ENCODE results near the gene MKRN2. TPM values are rescaled to one million over a fixed set of nuclear protein-coding genes. Genes with fewer than 3 reads are reported as not detected.
A peak's percentile ranks its signal among the peaks of the same experiment; 100 is the strongest.
"Not testable (repeated sequence)": the region's sequence is repeated elsewhere in the genome, so short reads cannot be mapped to it uniquely, and the experiment has no call there.

The MKRN2 gene
- total and polyA plus RNA-seq, 2 experiments from 2014 or later, result 41.6 to 43.7 TPM

DNA sequence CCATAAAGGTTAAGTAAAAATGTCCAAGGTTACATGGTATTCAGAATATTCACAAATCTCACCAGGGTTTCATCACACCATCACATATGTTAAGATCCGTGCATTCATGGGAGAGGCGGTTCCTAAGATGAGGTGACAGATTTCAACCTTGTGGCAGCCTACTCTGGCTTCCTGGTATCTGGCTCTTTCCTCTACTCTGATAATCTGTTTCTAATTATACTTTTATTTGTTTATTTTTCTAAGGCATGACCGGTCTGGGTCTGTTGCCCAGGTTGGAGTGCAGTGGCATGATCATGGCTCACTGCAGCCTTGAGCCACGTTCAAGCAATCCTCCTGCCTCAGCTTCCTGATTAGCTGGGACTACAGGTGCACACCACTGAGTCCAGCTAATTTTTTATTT is 72.7 kb downstream of the MKRN2 start:
- Histone ChIP-seq H3K9me2 (ENCODE audit: insufficient read depth) (no peaks in the 10 kb centered on the region), H3K79me2 (ENCODE audit: insufficient read depth) (peaks cover 100% of the 10 kb centered on the region), H3K36me3 (ENCODE audit: low read depth) (no peaks in the 10 kb centered on the region), H3K27ac (peak overlapping the region; percentile 31), H3K4me1 (ENCODE audit: insufficient read depth) (peaks cover 21% of the 10 kb centered on the region), H4K20me1 (ENCODE audit: insufficient read depth) (peaks cover 21% of the 10 kb centered on the region), H3K4me3 (no peak overlapping the region), H3K9me3 (ENCODE audit: low read depth) (no peaks in the 10 kb centered on the region), H3F3A (ENCODE audit: insufficient read depth) (peaks cover 14% of the 10 kb centered on the region; the same call in 1 of the 2 replicates), H3K27me3 (replicated peaks; ENCODE audit: insufficient read depth) (no peaks in the 10 kb centered on the region), H2AFZ (no peak overlapping the region), H3K4me2 (ENCODE audit: unreplicated experiment) (no peak overlapping the region), H3K9ac (no peak overlapping the region)
- 6 to 7% methylated on average over 4 of the region's 4 CpGs for WGBS, 2 experiments (ENCODE audit: low coverage in 1 of 2, low lambda C conversion rate in 2 of 2, missing lambda C conversion rate in 2 of 2)
- DNase-seq, result peak; percentile 65
- TF ChIP-seq EZH2 (IDR thresholded peaks at IDR 0.05; ENCODE audit: insufficient read depth, poor library complexity, severe bottlenecking) (no peak), EZH2phosphoT487 (IDR thresholded peaks at IDR 0.05; ENCODE audit: insufficient read depth, low read depth) (no peak)
- in situ Hi-C loops (cut with MboI), result no loop called here

DNA sequence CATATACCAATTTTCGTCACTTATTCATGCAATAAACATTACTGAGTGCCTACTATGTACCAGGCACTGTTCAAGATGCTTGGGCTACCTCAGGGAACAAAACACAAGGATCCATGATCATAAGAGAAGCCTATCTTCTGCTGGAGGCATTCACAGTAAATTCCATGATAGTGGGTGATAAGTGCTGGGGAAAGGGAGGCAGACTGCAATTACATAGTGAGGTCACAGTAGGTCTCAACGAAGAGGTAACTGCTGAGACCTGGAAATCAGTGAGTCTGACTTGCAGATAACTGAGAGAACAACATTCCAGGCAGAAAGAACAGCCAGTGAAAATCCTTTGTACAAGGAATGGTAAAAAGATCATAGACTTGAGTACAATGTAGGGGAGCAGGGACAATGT is 73.4 kb downstream of the MKRN2 start:
- Histone ChIP-seq H2AFZ (no peak overlapping the region), H3K36me3 (ENCODE audit: low read depth) (no peaks in the 10 kb centered on the region), H3K27me3 (replicated peaks; ENCODE audit: insufficient read depth) (no peaks in the 10 kb centered on the region), H3K9me2 (ENCODE audit: insufficient read depth) (no peaks in the 10 kb centered on the region), H3K79me2 (ENCODE audit: insufficient read depth) (peaks cover 100% of the 10 kb centered on the region), H3K9ac (no peak overlapping the region), H4K20me1 (ENCODE audit: insufficient read depth) (peaks cover 21% of the 10 kb centered on the region; the same call in 1 of the 2 replicates), H3F3A (ENCODE audit: insufficient read depth) (peaks cover 14% of the 10 kb centered on the region; the same call in 1 of the 2 replicates), H3K4me2 (ENCODE audit: unreplicated experiment) (no peak overlapping the region), H3K27ac (no peak overlapping the region), H3K4me3 (no peak overlapping the region), H3K9me3 (ENCODE audit: low read depth) (no peaks in the 10 kb centered on the region), H3K4me1 (ENCODE audit: insufficient read depth) (peaks cover 18% of the 10 kb centered on the region)
- WGBS, 2 experiments (ENCODE audit: low coverage in 1 of 2, low lambda C conversion rate in 2 of 2, missing lambda C conversion rate in 2 of 2), result 55 to 57% methylated on average over 2 of the region's 2 CpGs
- no peak for DNase-seq
- TF ChIP-seq EZH2 (IDR thresholded peaks at IDR 0.05; ENCODE audit: insufficient read depth, poor library complexity, severe bottlenecking) (no peak), EZH2phosphoT487 (IDR thresholded peaks at IDR 0.05; ENCODE audit: insufficient read depth, low read depth) (no peak)
- in situ Hi-C loops (cut with MboI), result no loop called here

DNA sequence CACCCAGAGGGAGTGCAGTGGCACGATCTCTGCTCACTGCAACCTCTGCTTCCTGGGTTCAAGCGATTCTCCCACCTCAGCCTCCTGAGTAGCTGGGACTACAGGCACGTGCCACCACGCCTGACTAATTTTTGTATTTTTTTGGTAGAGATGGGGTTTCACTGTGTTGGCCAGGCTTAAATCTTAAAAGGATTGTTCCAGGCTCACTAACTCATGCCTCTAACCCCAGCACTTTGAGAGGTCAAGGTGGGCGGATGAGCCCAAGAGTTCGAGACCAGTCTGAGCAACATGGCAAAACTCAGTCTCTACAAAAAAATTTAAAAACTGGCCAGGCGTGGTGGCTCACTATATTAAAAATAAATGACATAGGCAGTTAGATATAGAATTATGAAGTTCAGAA is 74.0 kb downstream of the MKRN2 start:
- H3K79me2 ChIP-seq (ENCODE audit: insufficient read depth), result peaks cover 100% of the 10 kb centered on the region
- DNase-seq; H3K9me3 ChIP-seq (ENCODE audit: low read depth); H3K9ac ChIP-seq; H3K36me3 ChIP-seq (ENCODE audit: low read depth); H3K4me2 ChIP-seq (ENCODE audit: unreplicated experiment); H3K4me3 ChIP-seq; H2AFZ ChIP-seq; H3K27ac ChIP-seq; in situ Hi-C loops (cut with MboI); H3K9me2 ChIP-seq (ENCODE audit: insufficient read depth); H3K27me3 ChIP-seq (replicated peaks; ENCODE audit: insufficient read depth): not testable (repeated sequence)
- 98 to 99% methylated on average over 7 of the region's 7 CpGs for WGBS, 2 experiments (ENCODE audit: low coverage in 1 of 2, low lambda C conversion rate in 2 of 2, missing lambda C conversion rate in 2 of 2)
- H3F3A ChIP-seq (ENCODE audit: insufficient read depth), result peaks cover 14% of the 10 kb centered on the region; the same call in 1 of the 2 replicates
- H4K20me1 ChIP-seq (ENCODE audit: insufficient read depth), result peaks cover 16% of the 10 kb centered on the region; the same call in 1 of the 2 replicates
- peaks cover 15% of the 10 kb centered on the region for H3K4me1 ChIP-seq (ENCODE audit: insufficient read depth)

DNA sequence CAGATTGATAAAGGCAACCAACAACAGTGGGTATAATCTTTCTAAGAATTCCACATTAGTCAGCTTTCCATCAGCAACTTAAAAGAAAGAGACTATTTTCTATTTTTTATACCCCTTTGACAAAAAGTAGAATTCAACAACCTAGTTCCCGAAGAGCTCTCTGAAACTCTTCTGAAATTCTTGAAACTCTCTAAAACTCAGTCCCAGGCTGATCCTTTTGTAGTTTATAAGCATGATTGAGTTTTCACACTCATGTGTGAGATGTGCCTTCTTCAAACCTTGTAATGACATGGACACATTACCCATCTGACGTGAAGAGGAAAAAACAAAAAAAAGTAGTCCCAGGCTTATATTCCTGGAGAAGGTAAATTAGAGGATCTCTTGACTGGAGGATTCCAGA is 75.6 kb downstream of the MKRN2 start:
- H2AFZ ChIP-seq, result no peak overlapping the region

DNA sequence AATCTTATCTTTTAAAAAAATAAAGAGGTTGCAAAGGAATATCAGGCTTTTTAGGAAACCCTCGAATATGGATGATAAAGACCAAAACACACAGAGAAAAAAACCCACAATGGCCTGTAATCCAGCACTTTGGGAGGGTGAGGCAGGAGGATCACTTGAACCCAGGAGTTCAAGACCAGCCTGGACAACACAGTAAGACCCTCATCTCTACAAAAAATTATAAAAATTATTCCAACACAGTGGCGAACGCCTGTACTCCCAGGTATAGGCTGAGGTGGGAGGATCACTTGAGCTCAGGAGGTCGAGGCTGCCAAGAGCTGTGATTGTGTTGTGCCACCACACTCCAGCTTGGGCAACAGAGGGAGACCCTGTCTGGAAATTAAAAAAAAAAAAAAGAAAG is 76.2 kb downstream of the MKRN2 start:
- 94 to 99% methylated on average over 4 of the region's 4 CpGs for WGBS, 2 experiments (ENCODE audit: low coverage in 1 of 2, low lambda C conversion rate in 2 of 2, missing lambda C conversion rate in 2 of 2)
- Histone ChIP-seq H3K9me3 (ENCODE audit: low read depth) (no peaks in the 10 kb centered on the region), H4K20me1 (ENCODE audit: insufficient read depth) (peaks cover 22% of the 10 kb centered on the region; the same call in 1 of the 2 replicates)

More for the DNA sequence above, 75.6 kb downstream of the MKRN2 start:
- Histone ChIP-seq H3K9me3 (ENCODE audit: low read depth) (no peaks in the 10 kb centered on the region), H3K27me3 (replicated peaks; ENCODE audit: insufficient read depth) (no peaks in the 10 kb centered on the region), H3K4me1 (ENCODE audit: insufficient read depth) (peaks cover 15% of the 10 kb centered on the region), H3K4me3 (no peak overlapping the region), H3K4me2 (ENCODE audit: unreplicated experiment) (no peak overlapping the region), H4K20me1 (ENCODE audit: insufficient read depth) (peaks cover 16% of the 10 kb centered on the region; the same call in 1 of the 2 replicates), H3K27ac (no peak overlapping the region), H3K9ac (no peak overlapping the region), H3K36me3 (ENCODE audit: low read depth) (no peaks in the 10 kb centered on the region), H3K79me2 (ENCODE audit: insufficient read depth) (peaks cover 100% of the 10 kb centered on the region), H3K9me2 (ENCODE audit: insufficient read depth) (no peaks in the 10 kb centered on the region), H3F3A (ENCODE audit: insufficient read depth) (peaks cover 14% of the 10 kb centered on the region; the same call in 1 of the 2 replicates)
- in situ Hi-C loops (cut with MboI), result no loop called here
- WGBS, 2 experiments (ENCODE audit: low coverage in 1 of 2, low lambda C conversion rate in 2 of 2, missing lambda C conversion rate in 2 of 2), result 91 to 92% methylated on average over 2 of the region's 2 CpGs
- TF ChIP-seq EZH2 (IDR thresholded peaks at IDR 0.05; ENCODE audit: insufficient read depth, poor library complexity, severe bottlenecking) (no peak), EZH2phosphoT487 (IDR thresholded peaks at IDR 0.05; ENCODE audit: insufficient read depth, low read depth) (no peak)
- no peak for DNase-seq

More for the DNA sequence above, 76.2 kb downstream of the MKRN2 start:
- in situ Hi-C loops (cut with MboI), result no loop called here
- H3K4me1 ChIP-seq (ENCODE audit: insufficient read depth), result peaks cover 20% of the 10 kb centered on the region
- H3K9me2 ChIP-seq (ENCODE audit: insufficient read depth), result no peaks in the 10 kb centered on the region
- peaks cover 17% of the 10 kb centered on the region; the same call in 1 of the 2 replicates for H3F3A ChIP-seq (ENCODE audit: insufficient read depth)
- TF ChIP-seq EZH2 (IDR thresholded peaks at IDR 0.05; ENCODE audit: insufficient read depth, poor library complexity, severe bottlenecking), result no peak
- no peak overlapping the region for H2AFZ ChIP-seq
- DNase-seq, result no peak
- H3K79me2 ChIP-seq (ENCODE audit: insufficient read depth), result peaks cover 100% of the 10 kb centered on the region
- H3K27me3 ChIP-seq (replicated peaks; ENCODE audit: insufficient read depth), result no peaks in the 10 kb centered on the region
- H3K36me3 ChIP-seq (ENCODE audit: low read depth), result no peaks in the 10 kb centered on the region
- no peak overlapping the region for H3K27ac ChIP-seq
- no peak overlapping the region for H3K9ac ChIP-seq
- H3K4me3 ChIP-seq, result no peak overlapping the region
- no peak overlapping the region for H3K4me2 ChIP-seq (ENCODE audit: unreplicated experiment)

Small RNAs within 50 kb of the gene (small RNA-seq; reads per million reads assigned to genes)
- gene RF00017 (ENCODE audit: low read depth, low replicate concordance) (not detected), gene RNA5SP123 (ENCODE audit: low read depth, low replicate concordance) (not detected), gene RNU6-377P (ENCODE audit: low read depth, low replicate concordance) (not detected)

Other genes with a start within 250 kb of the MKRN2 start
- gene TSEN2, start 72.6 kb upstream of the MKRN2 start, total RNA-seq (2014; rRNA removed; shearing (Covaris generic)), result 9.6 and 15.6 TPM in 2 replicates
- gene TSEN2, start 72.6 kb upstream of the MKRN2 start, polyA plus RNA-seq (2016; fragmentation: Nextera tagmentation; extraction: Ambion mirVana), result 12.3 and 13.6 TPM in 2 replicates
- not detected in 2 replicates for gene MKRN2OS, start 11.6 kb upstream of the MKRN2 start, total RNA-seq (2014; rRNA removed; shearing (Covaris generic))
- not detected in 2 replicates for gene MKRN2OS, start 11.6 kb upstream of the MKRN2 start, polyA plus RNA-seq (2016; fragmentation: Nextera tagmentation; extraction: Ambion mirVana)
- 87.4 and 91.6 TPM in 2 replicates for gene RAF1, start 107.0 kb downstream of the MKRN2 start, total RNA-seq (2014; rRNA removed; shearing (Covaris generic))
- gene RAF1, start 107.0 kb downstream of the MKRN2 start, polyA plus RNA-seq (2016; fragmentation: Nextera tagmentation; extraction: Ambion mirVana), result 57.3 and 59.0 TPM in 2 replicates
- gene TMEM40, start 202.2 kb downstream of the MKRN2 start, total RNA-seq (2014; rRNA removed; shearing (Covaris generic)), result not detected in 2 replicates
- gene TMEM40, start 202.2 kb downstream of the MKRN2 start, polyA plus RNA-seq (2016; fragmentation: Nextera tagmentation; extraction: Ambion mirVana), result not detected in 2 replicates
- gene CAND2, start 239.6 kb downstream of the MKRN2 start, total RNA-seq (2014; rRNA removed; shearing (Covaris generic)), result 0.38 and 0.43 TPM in 2 replicates
- gene CAND2, start 239.6 kb downstream of the MKRN2 start, polyA plus RNA-seq (2016; fragmentation: Nextera tagmentation; extraction: Ambion mirVana), result 0.16 and 0.53 TPM in 2 replicates